Activated CD4-positive, alpha-beta memory T cell treated with anti-CD3 and anti-CD28 coated beads, Interleukin-2, amount 10 ng/mL, durations not matched to agents 7 days and 5 days (primary cell): ENCODE measurements around the gene RBM20. TPM values are rescaled to one million over a fixed set of nuclear protein-coding genes. Genes with fewer than 3 reads are reported as not detected.

ENCODE experiments used
- CTCF ChIA-PET: fragments of 350-600 bp; sonication (Branson Sonifier 250); formaldehyde crosslinking; loops from one replicate; lab custom pipeline; 2021; ENCODE audit warnings: antibody characterized with exemption, inconsistent platforms; lab: Charles Lee
- POLR2A ChIA-PET: fragments of 350-600 bp; sonication (Branson Sonifier 250); formaldehyde crosslinking; loops from one replicate; lab custom pipeline; 2021; ENCODE audit warnings: antibody characterized with exemption; lab: Charles Lee
- DNase-seq: peaks from one replicate; pipeline ENCODE4 v3.0.0-alpha.2; 2020
- H3K27ac Mint-ChIP-seq: one replicate; pipeline ENCODE4 v1.8.0; 2021; ENCODE audit warnings: mild to moderate bottlenecking, mixed read lengths
- H3K27me3 Mint-ChIP-seq: one replicate; pipeline ENCODE4 v1.8.0; 2021; ENCODE audit warnings: mixed read lengths
- H3K36me3 Mint-ChIP-seq: one replicate; pipeline ENCODE4 v1.8.0; 2021; ENCODE audit warnings: low read depth, mixed read lengths
- H3K4me1 Mint-ChIP-seq: one replicate; pipeline ENCODE4 v1.8.0; 2021; ENCODE audit warnings: mixed read lengths
- H3K4me3 Mint-ChIP-seq: one replicate; pipeline ENCODE4 v1.8.0; 2021; ENCODE audit warnings: mild to moderate bottlenecking, mixed read lengths
- H3K9me3 Mint-ChIP-seq: one replicate; pipeline ENCODE4 v1.8.0; 2021; ENCODE audit warnings: mixed read lengths
- total RNA-seq, 2 experiments: library from RNA; stranded (reverse); gene quantifications; one replicate each; pipeline ENCODE4 v1.2.3, GENCODE V29; 2021

RBM20 gene
- total RNA-seq, 2 experiments from 2014 or later, result 0.03 TPM; not detected in 1

GRCh38 chr10:110643035-110643652, 992 bp upstream of the RBM20 start:
- CTCF ChIA-PET, result interaction anchor here (0.9 kb wide), 2 partner anchors 29 to 32 kb away, joined by 3 to 4 read pairs; no protein-coding TSS in a partner anchor
- H3K27ac Mint-ChIP-seq, result no peak overlapping the region
- POLR2A ChIA-PET, result interaction anchor here (1.4 to 1.7 kb wide), 2 partner anchors 29 to 76 kb away, joined by 3 to 4 read pairs; partner anchors contain the start of gene SMC3

GRCh38 chr10:110644598-110645462, 694 bp downstream of the RBM20 start:
- Mint-ChIP-seq H3K4me1 (peaks cover 33% of the 10 kb centered on the region), H3K27ac (no peak overlapping the region), H3K36me3 (no peaks in the 10 kb centered on the region), H3K9me3 (no peaks in the 10 kb centered on the region), H3K27me3 (peaks cover 74% of the 10 kb centered on the region), H3K4me3 (peak overlapping the region; percentile 51)
- no peak for DNase-seq
- POLR2A ChIA-PET, result interaction anchor here (1.3 to 1.7 kb wide), 3 partner anchors 27 to 78 kb away, joined by 3 to 4 read pairs (median 3); partner anchors contain the start of gene SMC3
- CTCF ChIA-PET, result interaction anchor here (1.2 kb wide), 1 partner anchor 28 kb away, joined by 3 read pairs; no protein-coding TSS in a partner anchor

More at GRCh38 chr10:110643035-110643652, 992 bp upstream of the RBM20 start:
- Mint-ChIP-seq H3K4me3 (peak overlapping the region; percentile 75), H3K36me3 (no peaks in the 10 kb centered on the region), H3K9me3 (no peaks in the 10 kb centered on the region), H3K27me3 (peaks cover 63% of the 10 kb centered on the region), H3K4me1 (peaks cover 33% of the 10 kb centered on the region)
- no peak for DNase-seq

- no peak for DNase-seq
- H3K27me3 Mint-ChIP-seq, result peaks cover 73% of the 10 kb centered on the region
- no peak overlapping the region for H3K27ac Mint-ChIP-seq
- H3K4me1 Mint-ChIP-seq, result peaks cover 30% of the 10 kb centered on the region
- H3K36me3 Mint-ChIP-seq, result no peaks in the 10 kb centered on the region
- ChIA-PET POLR2A (no interaction called here), CTCF (interaction anchor here (1.4 to 2.1 kb wide), 2 partner anchors 25 to 26 kb away, joined by 3 to 6 read pairs; no protein-coding TSS in a partner anchor)
- no peak overlapping the region for H3K4me3 Mint-ChIP-seq
- no peaks in the 10 kb centered on the region for H3K9me3 Mint-ChIP-seq
These were observed 2.4 kb downstream of the RBM20 start for GRCh38 chr10:110646417-110647135.

DNA sequence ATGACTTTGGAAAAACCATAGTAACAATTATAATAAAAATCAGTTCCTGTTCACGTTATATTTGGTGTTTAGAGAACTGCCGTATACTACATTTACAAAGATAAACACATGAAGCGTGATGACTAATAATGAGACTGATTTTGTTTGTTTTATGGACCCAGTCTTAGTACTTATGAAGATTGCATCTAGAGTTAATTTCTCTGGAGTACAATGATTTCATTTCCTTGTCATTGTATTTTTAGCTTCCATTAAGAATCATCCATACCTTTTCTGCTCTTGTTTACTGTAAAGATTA, 2.9 kb downstream of the RBM20 start:
- CTCF ChIA-PET, result interaction anchor here (1.4 to 2.1 kb wide), 2 partner anchors 25 to 26 kb away, joined by 3 to 6 read pairs; no protein-coding TSS in a partner anchor
- POLR2A ChIA-PET, result no interaction called here
- no peak for DNase-seq
- Mint-ChIP-seq H3K9me3 (no peaks in the 10 kb centered on the region), H3K4me3 (no peak overlapping the region), H3K27me3 (peaks cover 73% of the 10 kb centered on the region), H3K4me1 (peaks cover 31% of the 10 kb centered on the region), H3K27ac (no peak overlapping the region), H3K36me3 (no peaks in the 10 kb centered on the region)

- DNase-seq, result no peak
- no peak overlapping the region for H3K4me3 Mint-ChIP-seq
- POLR2A ChIA-PET, result no interaction called here
These were observed 4.7 kb downstream of the RBM20 start for GRCh38 chr10:110648692-110649346.

GRCh38 chr10:110649347-110650264, 5.5 kb downstream of the RBM20 start:
- CTCF ChIA-PET, result interaction anchor here (0.6 to 2.2 kb wide), 3 partner anchors 23 to 441 kb away, joined by 3 to 11 read pairs (median 5); no protein-coding TSS in a partner anchor
- Mint-ChIP-seq H3K4me1 (peaks cover 23% of the 10 kb centered on the region), H3K9me3 (no peaks in the 10 kb centered on the region), H3K36me3 (no peaks in the 10 kb centered on the region), H3K27me3 (peaks cover 67% of the 10 kb centered on the region), H3K27ac (no peak overlapping the region), H3K4me3 (no peak overlapping the region)
- no peak for DNase-seq
- POLR2A ChIA-PET, result no interaction called here

More at GRCh38 chr10:110648692-110649346, 4.7 kb downstream of the RBM20 start:
- Mint-ChIP-seq H3K4me1 (peaks cover 24% of the 10 kb centered on the region), H3K27ac (no peak overlapping the region), H3K27me3 (peaks cover 67% of the 10 kb centered on the region), H3K36me3 (no peaks in the 10 kb centered on the region), H3K9me3 (no peaks in the 10 kb centered on the region)
- CTCF ChIA-PET, result interaction anchor here (0.6 to 2.2 kb wide), 3 partner anchors 24 to 440 kb away, joined by 3 to 11 read pairs (median 5); no protein-coding TSS in a partner anchor

DNA sequence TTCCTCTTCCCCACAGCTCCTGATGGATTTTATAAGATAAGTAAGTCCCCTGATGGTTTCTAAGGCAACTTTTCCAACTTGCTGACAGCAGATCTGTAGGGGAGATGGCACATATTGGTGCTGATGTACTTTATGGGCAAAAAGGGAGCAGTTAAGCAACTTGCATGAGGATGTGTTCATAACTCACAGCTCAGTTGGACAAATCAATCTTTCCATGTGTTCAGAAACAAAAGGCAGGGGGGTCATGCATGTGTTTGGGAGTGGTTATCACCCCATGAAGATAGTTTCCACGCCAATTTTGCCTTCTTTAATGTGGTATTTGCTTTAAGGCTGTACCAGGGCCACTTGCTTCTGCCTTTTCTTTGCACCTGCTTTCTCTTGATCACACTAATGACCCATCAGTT, 6.1 kb downstream of the RBM20 start:
- POLR2A ChIA-PET, result no interaction called here
- H3K4me1 Mint-ChIP-seq, result peaks cover 18% of the 10 kb centered on the region
- peaks cover 63% of the 10 kb centered on the region for H3K27me3 Mint-ChIP-seq
- H3K9me3 Mint-ChIP-seq, result no peaks in the 10 kb centered on the region
- no peak overlapping the region for H3K4me3 Mint-ChIP-seq
- CTCF ChIA-PET, result interaction anchor here (2.2 kb wide), 1 partner anchor 22 kb away, joined by 11 read pairs; no protein-coding TSS in a partner anchor
- H3K36me3 Mint-ChIP-seq, result no peaks in the 10 kb centered on the region
- no peak for DNase-seq
- H3K27ac Mint-ChIP-seq, result no peak overlapping the region

GRCh38 chr10:110651044-110651958, 7.2 kb downstream of the RBM20 start:
- DNase-seq, result peak; percentile 54
- Mint-ChIP-seq H3K27ac (no peak overlapping the region), H3K4me1 (peaks cover 17% of the 10 kb centered on the region), H3K27me3 (peaks cover 61% of the 10 kb centered on the region), H3K9me3 (no peaks in the 10 kb centered on the region), H3K4me3 (no peak overlapping the region), H3K36me3 (no peaks in the 10 kb centered on the region)
- POLR2A ChIA-PET, result interaction anchor here (1.0 kb wide), 1 partner anchor 21 kb away, joined by 3 read pairs; no protein-coding TSS in a partner anchor
- CTCF ChIA-PET, result interaction anchor here (0.9 kb wide), 1 partner anchor 20 kb away, joined by 3 read pairs; no protein-coding TSS in a partner anchor

DNA sequence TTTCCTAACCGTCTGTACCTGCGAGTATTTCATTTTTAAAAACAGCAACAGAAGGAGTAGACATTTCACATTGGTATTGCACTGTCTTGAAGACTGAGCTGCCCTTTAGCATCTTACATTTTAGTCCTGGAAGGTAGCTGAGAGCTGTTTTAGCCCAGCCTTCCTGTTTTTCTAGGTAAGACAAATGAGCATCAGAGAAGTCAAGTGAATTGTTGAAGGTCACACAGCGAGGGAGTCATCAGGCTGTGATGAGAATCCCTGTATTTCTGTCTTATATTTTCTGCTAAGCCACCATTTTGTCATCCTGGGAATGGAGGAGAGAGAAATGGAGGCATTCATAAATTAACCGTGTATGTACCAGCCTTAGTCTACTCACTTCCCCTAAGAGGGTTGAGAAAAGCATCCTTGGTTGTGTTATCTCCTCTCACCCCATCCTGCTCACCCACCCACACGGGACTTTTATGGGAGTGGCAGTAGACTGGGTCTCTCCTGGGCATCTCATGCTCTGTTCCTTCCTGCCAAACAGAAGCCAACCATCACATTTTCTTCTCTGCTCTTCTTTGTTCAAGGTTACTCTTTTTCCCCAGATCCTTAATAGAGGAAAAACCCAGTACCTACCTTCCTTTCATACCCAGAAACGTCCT, 8.5 kb downstream of the RBM20 start:
- POLR2A ChIA-PET, result no interaction called here
- peaks cover 54% of the 10 kb centered on the region for H3K27me3 Mint-ChIP-seq
- H3K9me3 Mint-ChIP-seq, result no peaks in the 10 kb centered on the region
- no peak overlapping the region for H3K27ac Mint-ChIP-seq
- H3K36me3 Mint-ChIP-seq, result no peaks in the 10 kb centered on the region
- H3K4me3 Mint-ChIP-seq, result no peak overlapping the region
- no peak for DNase-seq
- H3K4me1 Mint-ChIP-seq, result peaks cover 17% of the 10 kb centered on the region
- CTCF ChIA-PET, result interaction anchor here (0.8 to 1.9 kb wide), 2 partner anchors 11 to 20 kb away, joined by 4 to 10 read pairs; no protein-coding TSS in a partner anchor

DNA sequence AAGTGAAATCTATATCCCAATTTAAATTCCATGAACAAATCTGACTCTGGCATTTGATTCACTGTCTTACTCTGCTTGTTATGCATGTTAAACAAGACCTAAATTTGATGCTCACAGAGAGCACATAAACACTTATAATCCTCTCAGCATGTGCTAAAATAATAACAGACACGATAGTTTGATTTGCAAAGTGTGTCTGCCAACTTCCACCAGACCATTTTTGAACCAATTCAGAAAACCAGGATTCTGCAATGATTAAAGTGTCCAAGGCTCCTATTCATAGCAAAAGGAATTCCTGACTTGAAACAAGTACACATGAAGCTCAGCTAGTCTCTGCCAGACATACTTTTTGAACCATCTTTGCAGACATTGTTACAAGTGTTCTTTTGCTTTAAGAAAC, 11.2 kb downstream of the RBM20 start:
- Mint-ChIP-seq H3K36me3 (no peaks in the 10 kb centered on the region), H3K9me3 (no peaks in the 10 kb centered on the region), H3K27ac (no peak overlapping the region), H3K4me1 (peaks cover 17% of the 10 kb centered on the region), H3K4me3 (no peak overlapping the region), H3K27me3 (peaks cover 35% of the 10 kb centered on the region)
- no peak for DNase-seq
- ChIA-PET CTCF (interaction anchor here (1.4 kb wide), 1 partner anchor 17 kb away, joined by 6 read pairs; no protein-coding TSS in a partner anchor), POLR2A (no interaction called here)
